ENCODE measurements around the gene PRND.

Gene PRND

GRCh38 chr20:4724459-4725262 is 3.0 kb downstream of the PRND start:
- no peak for DNase-seq (ENCODE audit: extremely low read depth, low read depth)
- TF ChIP-seq, protein P1, sequence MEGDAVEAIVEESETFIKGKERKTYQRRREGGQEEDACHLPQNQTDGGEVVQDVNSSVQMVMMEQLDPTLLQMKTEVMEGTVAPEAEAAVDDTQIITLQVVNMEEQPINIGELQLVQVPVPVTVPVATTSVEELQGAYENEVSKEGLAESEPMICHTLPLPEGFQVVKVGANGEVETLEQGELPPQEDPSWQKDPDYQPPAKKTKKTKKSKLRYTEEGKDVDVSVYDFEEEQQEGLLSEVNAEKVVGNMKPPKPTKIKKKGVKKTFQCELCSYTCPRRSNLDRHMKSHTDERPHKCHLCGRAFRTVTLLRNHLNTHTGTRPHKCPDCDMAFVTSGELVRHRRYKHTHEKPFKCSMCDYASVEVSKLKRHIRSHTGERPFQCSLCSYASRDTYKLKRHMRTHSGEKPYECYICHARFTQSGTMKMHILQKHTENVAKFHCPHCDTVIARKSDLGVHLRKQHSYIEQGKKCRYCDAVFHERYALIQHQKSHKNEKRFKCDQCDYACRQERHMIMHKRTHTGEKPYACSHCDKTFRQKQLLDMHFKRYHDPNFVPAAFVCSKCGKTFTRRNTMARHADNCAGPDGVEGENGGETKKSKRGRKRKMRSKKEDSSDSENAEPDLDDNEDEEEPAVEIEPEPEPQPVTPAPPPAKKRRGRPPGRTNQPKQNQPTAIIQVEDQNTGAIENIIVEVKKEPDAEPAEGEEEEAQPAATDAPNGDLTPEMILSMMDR (IDR thresholded peaks at IDR 0.05; ENCODE audit: low read depth, low read length) = no peak

DNA sequence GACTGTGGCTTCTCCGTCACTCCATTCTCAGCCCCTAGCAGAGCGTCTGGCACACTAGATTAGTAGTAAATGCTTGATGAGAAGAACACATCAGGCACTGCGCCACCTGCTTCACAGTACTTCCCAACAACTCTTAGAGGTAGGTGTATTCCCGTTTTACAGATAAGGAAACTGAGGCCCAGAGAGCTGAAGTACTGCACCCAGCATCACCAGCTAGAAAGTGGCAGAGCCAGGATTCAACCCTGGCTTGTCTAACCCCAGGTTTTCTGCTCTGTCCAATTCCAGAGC is 3.5 kb downstream of the PRND start:
- TF ChIP-seq, protein P1 (IDR thresholded peaks at IDR 0.05; ENCODE audit: low read depth, low read length) = no peak
- DNase-seq (ENCODE audit: extremely low read depth, low read depth) = no peak

DNA sequence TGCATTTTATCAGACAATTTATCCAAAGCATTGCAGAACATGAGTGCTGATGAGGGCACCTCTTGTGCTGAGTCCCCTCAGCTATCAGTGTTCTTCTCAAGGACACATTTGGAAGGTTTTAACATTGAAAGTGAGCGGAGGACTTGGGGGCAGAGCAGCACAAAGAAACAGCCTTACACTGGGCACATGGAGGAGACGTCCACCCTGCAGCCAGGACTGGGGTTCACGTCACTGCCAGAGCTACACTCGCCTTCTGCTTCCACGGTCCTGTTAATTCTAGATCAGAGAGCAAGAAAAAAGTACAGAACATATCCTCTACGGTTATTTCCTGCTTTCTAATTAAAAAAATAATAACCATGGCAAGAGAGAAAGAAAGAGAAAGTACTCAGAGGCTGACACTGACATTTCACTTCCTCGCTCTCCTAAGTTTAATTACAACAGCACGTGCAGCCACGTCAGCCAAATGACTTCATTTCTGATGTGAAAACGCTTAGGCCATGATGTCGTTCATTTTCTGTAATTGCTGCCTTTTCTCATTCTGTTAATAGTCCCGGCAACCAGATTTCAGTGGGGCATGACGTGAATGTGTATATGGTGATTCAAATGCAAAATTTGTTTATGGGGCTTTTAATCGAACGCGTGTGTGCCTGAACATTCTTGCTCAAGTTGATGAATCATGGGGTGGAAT is 5.1 kb downstream of the PRND start:
- TF ChIP-seq, protein P1 (IDR thresholded peaks at IDR 0.05; ENCODE audit: low read depth, low read length) = no peak
- peak; percentile 80 for DNase-seq (ENCODE audit: extremely low read depth, low read depth)

DNA sequence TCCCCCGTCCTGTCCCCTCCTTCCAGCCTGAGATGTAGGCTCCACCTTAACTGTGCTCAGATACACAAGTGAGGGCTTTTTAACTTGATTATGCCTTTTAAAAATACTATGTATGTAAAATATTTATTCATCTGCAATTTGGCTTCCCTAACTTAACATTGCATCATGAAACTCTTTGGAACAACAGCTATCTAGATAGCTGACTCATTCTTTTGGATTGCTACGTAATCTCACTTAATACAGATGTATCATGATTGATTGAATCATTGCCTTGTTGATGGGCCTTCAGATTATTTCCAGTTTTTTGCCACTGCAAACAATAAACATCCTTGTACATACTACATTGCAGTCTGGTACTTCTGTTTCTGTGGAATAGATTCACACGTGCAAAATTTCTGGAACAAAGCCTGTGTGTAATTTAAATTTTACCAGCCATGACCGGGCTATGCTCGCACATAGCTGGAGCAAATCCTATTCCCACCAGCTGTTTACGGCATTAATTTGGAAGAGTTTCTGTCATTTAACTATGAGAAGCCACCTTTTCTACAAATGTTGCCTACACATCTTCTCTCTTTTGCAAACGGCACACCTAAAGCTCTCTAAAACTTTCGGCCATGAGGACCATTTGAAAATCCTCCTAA is 6.5 kb downstream of the PRND start:
- TF ChIP-seq, protein P1 (IDR thresholded peaks at IDR 0.05; ENCODE audit: low read depth, low read length) = no peak
- DNase-seq (ENCODE audit: extremely low read depth, low read depth) = no peak

DNA sequence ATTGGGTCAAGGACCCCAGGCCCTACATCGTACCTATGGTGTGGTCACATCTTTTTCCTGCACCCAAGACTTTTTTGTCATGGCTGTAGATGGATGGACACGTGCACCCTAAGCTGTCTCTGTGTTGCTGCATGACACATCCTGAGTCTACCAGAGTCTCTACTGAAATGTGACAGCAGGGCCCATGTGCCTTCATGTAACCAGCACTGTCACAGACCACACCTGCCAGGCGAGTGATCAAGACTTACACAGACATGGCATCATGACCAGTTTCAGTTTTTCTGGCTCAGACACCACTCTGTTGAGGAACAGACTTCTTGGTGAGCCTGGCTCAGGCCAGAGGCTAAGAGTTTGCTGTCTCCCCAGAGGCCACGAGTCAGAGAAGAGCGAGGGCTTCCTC is 7.6 kb downstream of the PRND start:
- no peak for DNase-seq (ENCODE audit: extremely low read depth, low read depth)
- TF ChIP-seq, protein P1 (IDR thresholded peaks at IDR 0.05; ENCODE audit: low read depth, low read length) = no peak

GRCh38 chr20:4730780-4731179 is 9.1 kb downstream of the PRND start:
- no peak for DNase-seq (ENCODE audit: extremely low read depth, low read depth)
- TF ChIP-seq, protein P1 (IDR thresholded peaks at IDR 0.05; ENCODE audit: low read depth, low read length) = no peak

- TF ChIP-seq, protein P1 (IDR thresholded peaks at IDR 0.05; ENCODE audit: low read depth, low read length) = no peak
- DNase-seq (ENCODE audit: extremely low read depth, low read depth) = no peak
These were observed 15.2 kb downstream of the PRND start for GRCh38 chr20:4736875-4737274.

Measured in AG09319 (cell line).